Ishikawa (cell line): ENCODE data around the gene FBXL19.

Experiments
- CEBPB ChIP-seq: IDR thresholded peaks from 2 replicates; pipeline ENCODE4 v1.6.1; 2012
- CREB1 ChIP-seq: IDR thresholded peaks from 2 replicates; pipeline ENCODE4 v1.6.1; 2012; ENCODE audit warnings: low read depth
- EGR1 ChIP-seq: IDR thresholded peaks from 2 replicates; pipeline ENCODE4 v1.6.1; 2012
- EP300 ChIP-seq: IDR thresholded peaks from 2 replicates; pipeline ENCODE4 v1.6.1; 2012; ENCODE audit warnings: borderline replicate concordance
- FOXM1 ChIP-seq: IDR thresholded peaks from 2 replicates; pipeline ENCODE4 v1.6.1; 2012; ENCODE audit warnings: low read depth, borderline replicate concordance
- NFIC ChIP-seq: IDR thresholded peaks from 2 replicates; pipeline ENCODE4 v1.6.1; 2012
- RAD21 ChIP-seq: IDR thresholded peaks from 2 replicates; pipeline ENCODE4 v1.6.1; 2012; ENCODE audit warnings: low read depth
- TAF1 ChIP-seq: IDR thresholded peaks from 2 replicates; pipeline ENCODE4 v1.6.1; 2012; ENCODE audit warnings: low read depth, mild to moderate bottlenecking
- TCF12 ChIP-seq: IDR thresholded peaks from 2 replicates; pipeline ENCODE4 v1.6.1; 2012; ENCODE audit warnings: low read depth
- TEAD4 ChIP-seq: IDR thresholded peaks from 2 replicates; pipeline ENCODE4 v1.6.1; 2012
- YY1 ChIP-seq: IDR thresholded peaks from 2 replicates; pipeline ENCODE4 v1.6.1; 2012; ENCODE audit warnings: low read depth
- ZBTB7A ChIP-seq: IDR thresholded peaks from 2 replicates; pipeline ENCODE4 v1.6.1; 2012; ENCODE audit warnings: low read depth
- TF ChIP-seq, protein P1 (sequence below): IDR thresholded peaks from 2 replicates; pipeline ENCODE4 v1.6.1; 2012; ENCODE audit warnings: low read depth, mild to moderate bottlenecking
- TF ChIP-seq, protein P2 (sequence below): IDR thresholded peaks from 2 replicates; pipeline ENCODE4 v1.6.1; 2012
- TF ChIP-seq, protein P3 (sequence below): IDR thresholded peaks from 2 replicates; pipeline ENCODE4 v1.6.1; 2012

Gene FBXL19

DNA sequence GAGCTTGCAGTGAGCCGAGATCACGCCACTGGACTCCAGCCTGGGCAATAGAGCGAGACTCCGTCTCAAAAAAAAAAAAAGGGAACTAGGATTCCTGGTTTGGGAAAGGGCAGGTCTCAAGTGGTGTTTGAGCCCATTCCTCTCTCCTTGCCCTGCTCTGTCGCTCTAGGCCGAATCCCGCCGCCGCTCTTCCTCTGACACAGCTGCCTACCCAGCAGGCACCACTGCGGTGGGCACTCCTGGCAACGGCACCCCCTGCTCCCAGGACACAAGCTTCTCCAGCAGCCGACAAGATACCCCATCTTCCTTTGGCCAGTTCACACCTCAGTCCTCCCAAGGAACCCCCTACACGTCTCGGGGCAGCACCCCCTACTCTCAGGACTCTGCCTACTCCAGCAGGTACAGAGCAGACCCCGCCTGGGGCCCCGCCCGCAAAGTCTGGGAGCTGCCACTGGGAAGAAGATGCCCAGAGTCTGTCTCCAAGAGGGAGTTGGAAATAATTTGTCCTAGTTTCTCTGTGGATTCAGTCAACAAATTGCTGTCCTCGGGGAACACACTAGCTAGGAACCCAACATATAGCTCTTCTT is 40.6 kb downstream of the FBXL19 start:
- TF ChIP-seq YY1 (no peak), CEBPB (no peak), EGR1 (no peak), TEAD4 (no peak), ZBTB7A (no peak), NFIC (no peak), TCF12 (no peak), EP300 (no peak), RAD21 (no peak), TAF1 (no peak), CREB1 (no peak), FOXM1 (no peak)
- TF ChIP-seq, protein P1, sequence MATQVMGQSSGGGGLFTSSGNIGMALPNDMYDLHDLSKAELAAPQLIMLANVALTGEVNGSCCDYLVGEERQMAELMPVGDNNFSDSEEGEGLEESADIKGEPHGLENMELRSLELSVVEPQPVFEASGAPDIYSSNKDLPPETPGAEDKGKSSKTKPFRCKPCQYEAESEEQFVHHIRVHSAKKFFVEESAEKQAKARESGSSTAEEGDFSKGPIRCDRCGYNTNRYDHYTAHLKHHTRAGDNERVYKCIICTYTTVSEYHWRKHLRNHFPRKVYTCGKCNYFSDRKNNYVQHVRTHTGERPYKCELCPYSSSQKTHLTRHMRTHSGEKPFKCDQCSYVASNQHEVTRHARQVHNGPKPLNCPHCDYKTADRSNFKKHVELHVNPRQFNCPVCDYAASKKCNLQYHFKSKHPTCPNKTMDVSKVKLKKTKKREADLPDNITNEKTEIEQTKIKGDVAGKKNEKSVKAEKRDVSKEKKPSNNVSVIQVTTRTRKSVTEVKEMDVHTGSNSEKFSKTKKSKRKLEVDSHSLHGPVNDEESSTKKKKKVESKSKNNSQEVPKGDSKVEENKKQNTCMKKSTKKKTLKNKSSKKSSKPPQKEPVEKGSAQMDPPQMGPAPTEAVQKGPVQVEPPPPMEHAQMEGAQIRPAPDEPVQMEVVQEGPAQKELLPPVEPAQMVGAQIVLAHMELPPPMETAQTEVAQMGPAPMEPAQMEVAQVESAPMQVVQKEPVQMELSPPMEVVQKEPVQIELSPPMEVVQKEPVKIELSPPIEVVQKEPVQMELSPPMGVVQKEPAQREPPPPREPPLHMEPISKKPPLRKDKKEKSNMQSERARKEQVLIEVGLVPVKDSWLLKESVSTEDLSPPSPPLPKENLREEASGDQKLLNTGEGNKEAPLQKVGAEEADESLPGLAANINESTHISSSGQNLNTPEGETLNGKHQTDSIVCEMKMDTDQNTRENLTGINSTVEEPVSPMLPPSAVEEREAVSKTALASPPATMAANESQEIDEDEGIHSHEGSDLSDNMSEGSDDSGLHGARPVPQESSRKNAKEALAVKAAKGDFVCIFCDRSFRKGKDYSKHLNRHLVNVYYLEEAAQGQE, result no peak
- TF ChIP-seq, protein P2, sequence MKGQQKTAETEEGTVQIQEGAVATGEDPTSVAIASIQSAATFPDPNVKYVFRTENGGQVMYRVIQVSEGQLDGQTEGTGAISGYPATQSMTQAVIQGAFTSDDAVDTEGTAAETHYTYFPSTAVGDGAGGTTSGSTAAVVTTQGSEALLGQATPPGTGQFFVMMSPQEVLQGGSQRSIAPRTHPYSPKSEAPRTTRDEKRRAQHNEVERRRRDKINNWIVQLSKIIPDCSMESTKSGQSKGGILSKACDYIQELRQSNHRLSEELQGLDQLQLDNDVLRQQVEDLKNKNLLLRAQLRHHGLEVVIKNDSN, result no peak
- TF ChIP-seq, protein P3, sequence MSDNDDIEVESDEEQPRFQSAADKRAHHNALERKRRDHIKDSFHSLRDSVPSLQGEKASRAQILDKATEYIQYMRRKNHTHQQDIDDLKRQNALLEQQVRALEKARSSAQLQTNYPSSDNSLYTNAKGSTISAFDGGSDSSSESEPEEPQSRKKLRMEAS, result no peak

DNA sequence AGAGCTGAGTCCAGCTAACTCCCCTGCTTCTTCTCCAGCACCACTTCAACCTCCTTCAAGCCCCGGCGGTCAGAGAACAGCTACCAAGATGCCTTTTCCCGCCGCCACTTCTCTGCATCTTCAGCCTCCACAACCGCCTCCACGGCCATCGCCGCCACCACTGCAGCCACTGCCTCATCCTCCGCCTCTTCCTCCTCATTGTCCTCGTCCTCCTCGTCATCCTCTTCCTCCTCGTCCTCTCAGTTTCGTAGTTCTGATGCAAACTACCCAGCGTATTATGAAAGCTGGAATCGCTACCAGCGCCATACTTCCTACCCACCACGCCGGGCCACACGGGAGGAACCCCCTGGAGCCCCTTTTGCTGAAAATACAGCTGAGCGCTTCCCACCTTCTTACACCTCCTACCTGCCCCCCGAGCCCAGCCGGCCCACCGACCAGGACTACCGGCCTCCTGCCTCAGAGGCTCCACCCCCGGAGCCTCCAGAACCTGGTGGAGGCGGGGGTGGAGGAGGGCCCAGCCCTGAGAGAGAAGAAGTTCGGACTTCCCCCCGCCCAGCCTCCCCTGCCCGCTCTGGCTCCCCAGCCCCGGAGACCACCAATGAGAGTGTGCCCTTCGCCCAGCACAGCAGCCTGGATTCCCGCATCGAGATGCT is 41.3 kb downstream of the FBXL19 start:
- TF ChIP-seq CREB1, result no peak
- TF ChIP-seq, protein P2, result no peak
- TF ChIP-seq TEAD4, result no peak
- TF ChIP-seq YY1, result no peak
- TF ChIP-seq, protein P1, result no peak
- no peak for TF ChIP-seq CEBPB
- TF ChIP-seq NFIC, result no peak
- no peak for TF ChIP-seq TAF1
- no peak for TF ChIP-seq ZBTB7A
- no peak for TF ChIP-seq EGR1
- TF ChIP-seq TCF12, result no peak
- TF ChIP-seq, protein P3, result no peak
- no peak for TF ChIP-seq RAD21
- TF ChIP-seq EP300, result no peak

DNA sequence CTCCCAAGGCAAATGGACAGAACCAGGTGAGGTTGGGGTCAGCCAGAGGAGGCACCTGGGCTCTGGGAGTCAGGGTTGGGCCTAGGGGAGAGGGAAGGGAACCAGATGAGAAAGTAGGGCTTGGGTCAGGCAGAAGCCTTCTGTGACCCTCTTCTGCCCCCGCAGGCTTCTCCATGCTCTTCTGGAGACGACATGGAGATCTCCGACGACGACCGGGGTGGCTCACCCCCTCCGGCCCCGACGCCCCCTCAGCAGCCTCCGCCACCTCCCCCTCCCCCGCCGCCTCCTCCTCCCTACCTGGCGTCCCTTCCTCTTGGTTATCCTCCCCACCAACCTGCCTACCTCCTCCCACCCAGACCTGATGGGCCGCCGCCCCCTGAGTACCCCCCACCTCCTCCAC is 42.1 kb downstream of the FBXL19 start:
- TF ChIP-seq TEAD4 (no peak), CREB1 (no peak), EP300 (no peak), RAD21 (no peak), CEBPB (no peak), FOXM1 (no peak), TCF12 (no peak)
- TF ChIP-seq, protein P2, result no peak

DNA sequence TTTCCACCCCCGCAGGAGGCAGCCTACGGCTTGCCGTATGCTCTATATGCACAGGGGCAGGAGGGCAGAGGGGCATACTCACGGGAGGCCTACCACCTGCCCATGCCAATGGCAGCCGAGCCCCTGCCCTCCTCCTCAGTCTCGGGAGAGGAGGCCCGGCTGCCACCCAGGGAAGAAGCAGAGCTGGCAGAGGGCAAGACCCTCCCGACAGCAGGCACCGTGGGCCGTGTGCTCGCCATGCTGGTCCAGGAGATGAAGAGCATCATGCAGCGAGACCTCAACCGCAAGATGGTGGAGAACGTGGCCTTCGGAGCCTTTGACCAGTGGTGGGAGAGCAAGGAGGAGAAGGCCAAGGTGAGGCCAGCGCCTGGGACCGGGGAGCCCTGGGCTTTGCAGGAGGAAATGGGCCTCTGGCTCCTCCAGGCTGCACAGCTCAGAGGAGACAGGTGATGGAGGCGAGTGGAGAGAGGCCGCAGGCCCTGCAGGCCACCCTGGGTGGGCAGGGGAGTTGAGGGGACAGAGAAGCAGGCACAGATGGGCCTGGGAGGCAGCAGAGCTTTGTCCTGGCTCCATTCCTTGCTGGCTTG is 42.8 kb downstream of the FBXL19 start:
- TF ChIP-seq ZBTB7A (no peak), EP300 (no peak)

DNA sequence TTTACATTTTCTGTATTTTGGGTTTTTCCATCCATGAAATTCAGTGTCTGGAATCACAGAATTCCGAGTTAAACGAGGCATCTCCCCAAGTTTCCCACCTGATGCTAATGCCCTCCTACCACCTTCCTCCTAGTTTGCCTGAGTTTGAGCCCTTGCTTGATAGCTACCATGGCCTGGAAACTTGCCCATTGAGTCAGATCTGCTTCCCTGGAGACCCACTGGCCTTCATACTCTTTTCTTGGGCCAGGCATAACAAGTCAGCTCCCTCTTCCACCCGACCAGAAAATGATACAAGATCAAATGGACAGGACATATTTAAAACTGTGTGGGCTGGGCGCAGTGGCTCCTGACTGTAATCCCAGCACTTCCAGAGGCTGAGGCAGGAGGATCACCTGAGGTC is 44.4 kb downstream of the FBXL19 start:
- TF ChIP-seq, protein P1, result no peak
- TF ChIP-seq CEBPB (no peak), RAD21 (no peak), EGR1 (no peak), NFIC (no peak), CREB1 (no peak), EP300 (no peak), YY1 (no peak), TCF12 (no peak), TAF1 (no peak), ZBTB7A (no peak), TEAD4 (no peak), FOXM1 (no peak)
- TF ChIP-seq, protein P2, result no peak
- TF ChIP-seq, protein P3, result no peak
